Neural progenitor cell (in vitro differentiated cells): Measurements from ENCODE around the gene SUMF1. TPM values are rescaled to one million over a fixed set of nuclear protein-coding genes. Genes with fewer than 3 reads are reported as not detected.

Source experiments
- DNase-seq: peaks from one replicate; pipeline ENCODE4 v3.0.0-alpha.2; 2016; ENCODE audit warnings: low spot score
- H2AFZ ChIP-seq: fragments of 200-600 bp; sonication (generic); replicated peaks from 2 replicates; pipeline ENCODE4 v1.6.1; 2016; ENCODE audit warnings: antibody characterized with exemption
- H3F3A ChIP-seq: fragments of 200-600 bp; sonication (generic); 2 replicates; pipeline ENCODE4 v1.6.1; 2016; ENCODE audit warnings: antibody characterized with exemption, low read depth
- H3K27ac ChIP-seq: fragments of 200-600 bp; sonication (generic); 2 replicates; pipeline ENCODE4 v1.5.1; 2016; ENCODE audit warnings: mild to moderate bottlenecking
- H3K27me3 ChIP-seq: fragments of 200-600 bp; sonication (generic); 2 replicates; pipeline ENCODE4 v1.6.1; 2016; ENCODE audit warnings: mild to moderate bottlenecking, moderate library complexity
- H3K36me3 ChIP-seq: fragments of 200-600 bp; sonication (generic); 2 replicates; pipeline ENCODE4 v1.5.1; 2016
- H3K4me1 ChIP-seq: fragments of 200-600 bp; sonication (generic); 2 replicates; pipeline ENCODE4 v1.6.1; 2016; ENCODE audit warnings: mixed run types
- H3K4me2 ChIP-seq: fragments of 200-600 bp; sonication (generic); 2 replicates; pipeline ENCODE4 v1.6.1; 2016
- H3K4me3 ChIP-seq: fragments of 200-600 bp; sonication (generic); 2 replicates; pipeline ENCODE4 v1.5.1; 2016
- H3K79me2 ChIP-seq: fragments of 200-600 bp; sonication (generic); 2 replicates; pipeline ENCODE4 v1.6.1; 2016; ENCODE audit warnings: low read depth
- H3K9ac ChIP-seq: fragments of 200-600 bp; sonication (generic); 2 replicates; pipeline ENCODE4 v1.6.1; 2016
- H3K9me3 ChIP-seq: fragments of 200-600 bp; sonication (generic); 2 replicates; pipeline ENCODE4 v1.5.1; 2016; ENCODE audit warnings: low read depth
- H4K20me1 ChIP-seq: fragments of 200-600 bp; sonication (generic); 2 replicates; pipeline ENCODE4 v1.6.1; 2016; ENCODE audit warnings: low read depth
- H3K27ac Mint-ChIP-seq: 3 replicates; pipeline ENCODE4 v1.8.0; 2021; ENCODE audit warnings: mixed read lengths
- H3K27me3 Mint-ChIP-seq: 2 replicates; pipeline ENCODE4 v1.8.0; 2022; ENCODE audit warnings: low read depth, mild to moderate bottlenecking, inconsistent platforms, moderate library complexity, mixed read lengths; ENCODE audit not compliant: insufficient read depth
- H3K36me3 Mint-ChIP-seq: 3 replicates; pipeline ENCODE4 v1.8.0; 2021; ENCODE audit warnings: mixed read lengths
- H3K4me1 Mint-ChIP-seq: 3 replicates; pipeline ENCODE4 v1.8.0; 2021; ENCODE audit warnings: mixed read lengths
- H3K4me3 Mint-ChIP-seq: 3 replicates; pipeline ENCODE4 v1.8.0; 2021; ENCODE audit warnings: mild to moderate bottlenecking, moderate library complexity, mixed read lengths
- H3K9me3 Mint-ChIP-seq: 3 replicates; pipeline ENCODE4 v1.8.0; 2020; ENCODE audit warnings: mixed read lengths
- EZH2 ChIP-seq: fragments of 200-600 bp; sonication (generic); IDR thresholded peaks from 2 replicates; pipeline ENCODE4 v1.6.1; 2017; ENCODE audit warnings: antibody characterized with exemption, mild to moderate bottlenecking, moderate library complexity
- EZH2phosphoT487 ChIP-seq: fragments of 200-600 bp; sonication (generic); IDR thresholded peaks from 2 replicates; pipeline ENCODE4 v1.6.1; 2017; ENCODE audit warnings: antibody characterized with exemption
- total RNA-seq: library from RNA; depleted of rRNA; stranded (reverse); fragments of >200 nt; gene quantifications from 2 replicates; pipeline ENCODE4 v1.2.3, GENCODE V29; 2015; ENCODE audit warnings: low replicate concordance
- TF ChIP-seq, protein P1 (sequence below): fragments of 200-600 bp; sonication (generic); IDR thresholded peaks from 2 replicates; pipeline ENCODE4 v1.5.1; 2017; ENCODE audit warnings: antibody characterized with exemption, mild to moderate bottlenecking

The SUMF1 gene
- total RNA-seq, 1 donor from 2014 or later = 10.6 TPM

DNA sequence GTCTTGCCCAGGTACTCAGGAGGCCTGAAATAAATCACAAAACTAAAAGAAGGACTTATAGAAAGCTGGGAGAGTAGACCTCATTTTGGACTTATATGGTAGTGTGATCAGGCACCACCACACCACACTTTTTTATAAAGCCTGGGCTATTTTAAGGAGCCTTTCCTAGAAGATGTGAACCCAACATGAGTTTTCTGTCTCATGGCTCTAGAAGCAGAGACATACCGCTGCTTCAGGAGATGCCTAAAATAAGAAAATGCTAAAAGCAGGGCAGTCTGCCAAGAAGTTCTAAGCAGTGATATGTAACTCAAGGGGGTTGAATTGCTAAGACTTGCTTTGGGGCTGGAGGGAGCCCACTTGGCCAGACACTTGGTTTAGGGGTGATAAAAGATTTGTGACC, 49.6 kb downstream of the SUMF1 start:
- Histone ChIP-seq H3K9ac (no peak overlapping the region), H2AFZ (no peak overlapping the region), H4K20me1 (no peaks in the 10 kb centered on the region), H3K4me3 (no peak overlapping the region), H3K9me3 (no peaks in the 10 kb centered on the region), H3K79me2 (no peaks in the 10 kb centered on the region), H3K27me3 (no peaks in the 10 kb centered on the region), H3K4me2 (no peak overlapping the region), H3K36me3 (no peaks in the 10 kb centered on the region), H3K27ac (no peak overlapping the region), H3F3A (no peaks in the 10 kb centered on the region), H3K4me1 (no peaks in the 10 kb centered on the region)
- Mint-ChIP-seq H3K27me3 (no peaks in the 10 kb centered on the region), H3K27ac (no peak overlapping the region), H3K9me3 (no peaks in the 10 kb centered on the region), H3K4me3 (no peak overlapping the region), H3K4me1 (no peaks in the 10 kb centered on the region), H3K36me3 (no peaks in the 10 kb centered on the region)
- DNase-seq = no peak
- TF ChIP-seq EZH2phosphoT487 (no peak), EZH2 (no peak)
- TF ChIP-seq, protein P1, sequence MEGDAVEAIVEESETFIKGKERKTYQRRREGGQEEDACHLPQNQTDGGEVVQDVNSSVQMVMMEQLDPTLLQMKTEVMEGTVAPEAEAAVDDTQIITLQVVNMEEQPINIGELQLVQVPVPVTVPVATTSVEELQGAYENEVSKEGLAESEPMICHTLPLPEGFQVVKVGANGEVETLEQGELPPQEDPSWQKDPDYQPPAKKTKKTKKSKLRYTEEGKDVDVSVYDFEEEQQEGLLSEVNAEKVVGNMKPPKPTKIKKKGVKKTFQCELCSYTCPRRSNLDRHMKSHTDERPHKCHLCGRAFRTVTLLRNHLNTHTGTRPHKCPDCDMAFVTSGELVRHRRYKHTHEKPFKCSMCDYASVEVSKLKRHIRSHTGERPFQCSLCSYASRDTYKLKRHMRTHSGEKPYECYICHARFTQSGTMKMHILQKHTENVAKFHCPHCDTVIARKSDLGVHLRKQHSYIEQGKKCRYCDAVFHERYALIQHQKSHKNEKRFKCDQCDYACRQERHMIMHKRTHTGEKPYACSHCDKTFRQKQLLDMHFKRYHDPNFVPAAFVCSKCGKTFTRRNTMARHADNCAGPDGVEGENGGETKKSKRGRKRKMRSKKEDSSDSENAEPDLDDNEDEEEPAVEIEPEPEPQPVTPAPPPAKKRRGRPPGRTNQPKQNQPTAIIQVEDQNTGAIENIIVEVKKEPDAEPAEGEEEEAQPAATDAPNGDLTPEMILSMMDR = no peak

DNA sequence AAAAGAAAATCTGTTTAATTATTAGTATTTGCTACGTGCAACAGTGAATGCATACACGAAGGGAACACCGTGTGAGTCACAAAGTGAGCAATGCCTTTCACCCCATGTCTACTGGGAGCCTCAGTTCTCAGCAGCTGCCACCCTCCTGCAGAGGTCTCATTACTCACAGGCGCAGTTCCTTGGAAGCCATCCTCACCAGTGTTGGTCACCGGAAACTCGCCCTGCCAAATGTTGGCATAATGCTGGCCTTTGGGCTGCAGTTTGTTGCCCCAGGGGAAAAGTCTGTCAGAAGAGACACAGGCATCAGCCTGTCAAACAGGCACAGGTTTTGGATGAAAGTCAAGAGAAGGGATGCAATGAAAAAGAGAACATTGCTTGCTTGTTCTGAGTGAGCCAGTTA, 50.1 kb downstream of the SUMF1 start:
- no peaks in the 10 kb centered on the region for H3K9me3 ChIP-seq
- no peak overlapping the region for H3K9ac ChIP-seq
- no peaks in the 10 kb centered on the region for H3K36me3 ChIP-seq
- no peaks in the 10 kb centered on the region for H3K27me3 ChIP-seq
- H3K4me3 ChIP-seq = no peak overlapping the region
- TF ChIP-seq, protein P1 = no peak
- TF ChIP-seq EZH2 (no peak), EZH2phosphoT487 (no peak)
- Mint-ChIP-seq H3K36me3 (no peaks in the 10 kb centered on the region), H3K27ac (no peak overlapping the region), H3K27me3 (no peaks in the 10 kb centered on the region), H3K4me3 (no peak overlapping the region), H3K4me1 (no peaks in the 10 kb centered on the region), H3K9me3 (no peaks in the 10 kb centered on the region)
- no peaks in the 10 kb centered on the region for H3F3A ChIP-seq
- no peak overlapping the region for H3K4me2 ChIP-seq
- no peaks in the 10 kb centered on the region for H4K20me1 ChIP-seq
- no peaks in the 10 kb centered on the region for H3K79me2 ChIP-seq
- H3K4me1 ChIP-seq = no peaks in the 10 kb centered on the region
- H2AFZ ChIP-seq = no peak overlapping the region
- H3K27ac ChIP-seq = no peak overlapping the region
- DNase-seq = no peak

DNA sequence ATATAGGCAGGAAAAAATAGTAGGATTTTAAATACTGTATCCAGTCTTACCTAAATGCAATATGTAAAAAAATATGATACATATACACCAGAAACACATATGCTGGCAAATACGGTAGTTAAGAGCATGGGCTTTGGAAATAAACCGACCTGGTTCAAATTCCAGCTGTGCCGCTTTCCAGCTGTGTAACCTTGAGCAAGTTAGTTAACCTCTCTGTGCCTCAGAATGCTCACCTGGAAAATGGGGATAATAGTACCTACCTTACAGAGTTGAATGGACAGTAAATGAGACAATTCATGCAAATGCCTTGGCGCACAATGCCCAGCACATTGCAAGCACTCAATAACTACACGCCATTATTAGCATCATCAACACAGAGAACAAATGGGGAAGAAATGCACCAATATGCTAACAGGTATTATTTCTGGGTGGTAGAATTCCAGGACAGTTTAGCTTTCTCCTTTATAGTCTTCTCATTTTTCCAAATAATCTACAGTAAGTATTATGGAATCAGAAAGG, 50.6 kb downstream of the SUMF1 start:
- H3K9ac ChIP-seq = no peak overlapping the region
- H3K27ac ChIP-seq = no peak overlapping the region
- TF ChIP-seq, protein P1 = no peak
- TF ChIP-seq EZH2phosphoT487 = no peak
- no peak for TF ChIP-seq EZH2
- H3K36me3 Mint-ChIP-seq = no peaks in the 10 kb centered on the region
- H3K4me1 Mint-ChIP-seq = no peaks in the 10 kb centered on the region
- no peak overlapping the region for H3K4me3 ChIP-seq
- H3K79me2 ChIP-seq = no peaks in the 10 kb centered on the region
- no peaks in the 10 kb centered on the region for H3K4me1 ChIP-seq
- H3K9me3 ChIP-seq = no peaks in the 10 kb centered on the region
- no peak for DNase-seq
- H3K4me2 ChIP-seq = no peak overlapping the region
- H3K27me3 Mint-ChIP-seq = no peaks in the 10 kb centered on the region
- no peak overlapping the region for H3K4me3 Mint-ChIP-seq
- no peaks in the 10 kb centered on the region for H3K36me3 ChIP-seq
- no peaks in the 10 kb centered on the region for H3K9me3 Mint-ChIP-seq
- H4K20me1 ChIP-seq = no peaks in the 10 kb centered on the region
- H3F3A ChIP-seq = no peaks in the 10 kb centered on the region
- no peak overlapping the region for H3K27ac Mint-ChIP-seq
- H2AFZ ChIP-seq = no peak overlapping the region
- H3K27me3 ChIP-seq = no peaks in the 10 kb centered on the region
